H1 (cell line): ENCODE results near the gene SEMA6A. TPM values are rescaled to one million over a fixed set of nuclear protein-coding genes. Genes with fewer than 3 reads are reported as not detected.

ENCODE experiments used
- CTCF ChIA-PET: fragments of 300-600 bp; sonication (Branson Sonifier 250); formaldehyde crosslinking; loops from one replicate; lab custom pipeline; 2021; ENCODE audit not compliant: partially characterized antibody; lab: Charles Lee
- POLR2A ChIA-PET: fragments of 300-600 bp; sonication (Branson Sonifier 250); formaldehyde crosslinking; loops from one replicate; lab custom pipeline; 2021; ENCODE audit warnings: inconsistent platforms; ENCODE audit not compliant: partially characterized antibody; lab: Charles Lee
- DNase-seq, 2 experiments: peaks; one replicate each; pipeline versions ENCODE4 v3.0.0 to v3.0.0-alpha.2; 2010 to 2022; ENCODE audit warnings: low spot score in 2 of 2, low read depth in 1 of 2, mixed read lengths in 1 of 2
- FAIRE-seq: peaks from 2 replicates; lab custom pipeline; 2011; peaks lifted over from hg19 to GRCh38; lab: Jason Lieb, UNC
- H2AFZ ChIP-seq: 2 replicates; pipeline ENCODE4 v1.8.1; 2012; ENCODE audit warnings: low read length, inconsistent platforms
- H2AK5ac ChIP-seq: 2 replicates; pipeline ENCODE4 v1.6.1; 2013; ENCODE audit warnings: low read depth, low read length
- H2BK120ac ChIP-seq: replicated peaks from 2 replicates; pipeline ENCODE3; 2013; ENCODE audit warnings: low read depth, low read length, inconsistent platforms
- H2BK12ac ChIP-seq: 2 replicates; pipeline ENCODE4 v1.6.1; 2013; ENCODE audit warnings: low read depth, low read length
- H2BK15ac ChIP-seq: 2 replicates; pipeline ENCODE4 v1.6.1; 2013; ENCODE audit warnings: low read length
- H2BK20ac ChIP-seq: 2 replicates; pipeline ENCODE4 v1.6.1; 2013; ENCODE audit warnings: low read length
- H2BK5ac ChIP-seq: 2 replicates; pipeline ENCODE4 v1.6.1; 2013; ENCODE audit warnings: low read depth, low read length
- H3K14ac ChIP-seq: 2 replicates; pipeline ENCODE4 v1.6.1; 2013; ENCODE audit warnings: inconsistent platforms; ENCODE audit not compliant: insufficient read length
- H3K18ac ChIP-seq: 2 replicates; pipeline ENCODE4 v1.6.1; 2013; ENCODE audit warnings: low read length; ENCODE audit errors: extremely low read depth
- H3K23ac ChIP-seq: 2 replicates; pipeline ENCODE4 v1.6.1; 2013; ENCODE audit warnings: inconsistent platforms; ENCODE audit not compliant: insufficient read length
- H3K23me2 ChIP-seq: 2 replicates; pipeline ENCODE4 v1.6.1; 2013; ENCODE audit warnings: low read depth, low read length
- H3K27ac ChIP-seq: 2 replicates; pipeline ENCODE4 v1.6.1; 2011; ENCODE audit warnings: low read depth, low read length, inconsistent platforms
- H3K27me3 ChIP-seq, 4 experiments: replicated peaks in 1 of 4; 1 replicate in 1 of 4; 2 replicates in 3 of 4; pipeline versions ENCODE4 v1.6.1 to v1.8.1; 2011 to 2013; ENCODE audit warnings: low read length in 3 of 4, mild to moderate bottlenecking in 3 of 4, inconsistent platforms in 2 of 4, mixed read lengths in 2 of 4, moderate library complexity in 1 of 4; ENCODE audit not compliant: control insufficient read depth in 3 of 4, insufficient read depth in 3 of 4; ENCODE audit errors: extremely low read depth in 1 of 4
- H3K36me3 ChIP-seq, 4 experiments: 2 replicates each; pipeline versions ENCODE4 v1.6.1 to v1.8.1; 2011 to 2013; ENCODE audit warnings: mild to moderate bottlenecking in 4 of 4, low read length in 3 of 4, moderate library complexity in 2 of 4, control low read depth in 1 of 4, inconsistent platforms in 1 of 4; ENCODE audit not compliant: insufficient read depth in 4 of 4, control insufficient read depth in 2 of 4
- H3K4ac ChIP-seq: replicated peaks from 2 replicates; pipeline ENCODE3; 2013; ENCODE audit warnings: low read length, low read depth, mixed read lengths, inconsistent platforms; ENCODE audit not compliant: insufficient read length
- H3K4me1 ChIP-seq, 4 experiments: replicated peaks in 1 of 4; 1 replicate in 1 of 4; 2 replicates in 3 of 4; pipeline versions ENCODE4 v1.6.1 to v1.8.1; 2011 to 2013; ENCODE audit warnings: low read length in 3 of 4, inconsistent platforms in 2 of 4, mixed read lengths in 1 of 4; ENCODE audit not compliant: insufficient read depth in 4 of 4, control insufficient read depth in 3 of 4
- H3K4me2 ChIP-seq, 2 experiments: 2 replicates each; pipeline versions ENCODE4 v1.6.1 to v1.8.1; 2011 to 2013; ENCODE audit warnings: low read depth in 2 of 2, low read length in 2 of 2, control low read depth in 1 of 2, inconsistent platforms in 1 of 2, mild to moderate bottlenecking in 1 of 2; ENCODE audit not compliant: insufficient read depth in 1 of 2
- H3K4me3 ChIP-seq, 4 experiments: fragments of 200-600, 300-600 bp in 1 of 4; sonication (generic), shearing (Covaris generic), sonication (Bioruptor Twin) in 1 of 4; 2 replicates each; pipeline versions ENCODE4 v1.5.1 to v1.8.1; 2011 to 2016; ENCODE audit warnings: low read length in 4 of 4, low read depth in 3 of 4, control low read depth in 2 of 4, inconsistent platforms in 2 of 4, mild to moderate bottlenecking in 2 of 4, mixed read lengths in 1 of 4, moderate library complexity in 1 of 4; ENCODE audit not compliant: insufficient read depth in 2 of 4; ENCODE audit errors: extremely low read depth in 1 of 4
- H3K56ac ChIP-seq: replicated peaks from 2 replicates; pipeline ENCODE3; 2013; ENCODE audit warnings: low read depth, mild to moderate bottlenecking, mixed read lengths, low read length, inconsistent platforms; ENCODE audit not compliant: insufficient read length
- H3K79me1 ChIP-seq: 2 replicates; pipeline ENCODE4 v1.6.1; 2013; ENCODE audit warnings: low read depth, low read length, control low read depth
- H3K79me2 ChIP-seq, 2 experiments: 2 replicates each; pipeline versions ENCODE4 v1.6.1 to v1.8.1; 2012 to 2013; ENCODE audit warnings: low read length in 2 of 2, mild to moderate bottlenecking in 2 of 2, inconsistent platforms in 1 of 2; ENCODE audit not compliant: insufficient read depth in 2 of 2, control insufficient read depth in 1 of 2
- H3K9ac ChIP-seq, 4 experiments: replicated peaks in 1 of 4; 1 replicate in 1 of 4; 2 replicates in 3 of 4; pipeline versions ENCODE4 v1.6.1 to v1.8.1; 2011 to 2013; ENCODE audit warnings: low read depth in 3 of 4, low read length in 3 of 4, control low read depth in 2 of 4, mild to moderate bottlenecking in 2 of 4, moderate library complexity in 2 of 4, inconsistent platforms in 1 of 4; ENCODE audit errors: extremely low read depth in 1 of 4
- H3K9me3 ChIP-seq, 2 experiments: 2 replicates each; pipeline versions ENCODE4 v1.6.1 to v1.8.1; 2012 to 2013; ENCODE audit warnings: mild to moderate bottlenecking in 2 of 2, moderate library complexity in 2 of 2, control low read depth in 1 of 2, inconsistent platforms in 1 of 2, low read depth in 1 of 2, low read length in 1 of 2, mixed read lengths in 1 of 2; ENCODE audit not compliant: insufficient read depth in 2 of 2
- H4K20me1 ChIP-seq, 2 experiments: replicated peaks in 1 of 2; 2 replicates each; pipeline versions ENCODE3 to v1.8.1; 2011 to 2013; ENCODE audit warnings: inconsistent platforms in 2 of 2, low read length in 2 of 2, mild to moderate bottlenecking in 1 of 2; ENCODE audit not compliant: insufficient read depth in 2 of 2, control insufficient read depth in 1 of 2
- H4K5ac ChIP-seq: 2 replicates; pipeline ENCODE4 v1.6.1; 2013; ENCODE audit warnings: low read length, low read depth, mixed read lengths, inconsistent platforms; ENCODE audit not compliant: insufficient read length
- H4K8ac ChIP-seq: 2 replicates; pipeline ENCODE4 v1.8.0; 2013; ENCODE audit warnings: mild to moderate bottlenecking, moderate library complexity, low read length, inconsistent platforms; ENCODE audit not compliant: insufficient read depth; ENCODE audit errors: extremely low read depth
- H4K91ac ChIP-seq: replicated peaks from 2 replicates; pipeline ENCODE3; 2013; ENCODE audit warnings: low read length, mixed read lengths, inconsistent platforms; ENCODE audit not compliant: insufficient read length
- ATF2 ChIP-seq: IDR thresholded peaks from 2 replicates; pipeline ENCODE4 v1.6.1; 2012; ENCODE audit warnings: low read length, inconsistent platforms
- BRCA1 ChIP-seq: IDR thresholded peaks from 2 replicates; pipeline ENCODE4 v1.6.1; 2012; ENCODE audit warnings: low read depth, low read length, improper control_type of control experiment
- CBX5 ChIP-seq: fragments of 300-800, 300-1000 bp; sonication (generic); IDR thresholded peaks from 2 replicates; pipeline ENCODE4 v1.7.1; 2016; ENCODE audit warnings: antibody characterized with exemption, low read length, low read depth
- CBX8 ChIP-seq: fragments of 300-800, 300-1000 bp; sonication (generic); IDR thresholded peaks from 2 replicates; pipeline ENCODE4 v1.7.1; 2016; ENCODE audit warnings: low read depth, low read length, borderline replicate concordance
- EGR1 ChIP-seq: IDR thresholded peaks from 2 replicates; pipeline ENCODE4 v1.6.1; 2011; ENCODE audit warnings: low read depth, low read length, borderline replicate concordance
- KDM4A ChIP-seq: IDR thresholded peaks from one replicate; pipeline ENCODE4 v1.7.1; 2012; ENCODE audit warnings: low read depth, mild to moderate bottlenecking, moderate library complexity, low read length, inconsistent platforms; ENCODE audit not compliant: severe bottlenecking
- POU5F1 ChIP-seq: IDR thresholded peaks from 2 replicates; pipeline ENCODE4 v1.6.1; 2011; ENCODE audit warnings: low read depth, mild to moderate bottlenecking, low read length, moderate library complexity
- SP2 ChIP-seq: IDR thresholded peaks from 2 replicates; pipeline ENCODE4 v1.6.1; 2012; ENCODE audit warnings: mild to moderate bottlenecking, low read length, inconsistent platforms
- ZNF274 ChIP-seq: IDR thresholded peaks from 2 replicates; pipeline ENCODE4 v1.7.0; 2012; ENCODE audit warnings: low read length, borderline replicate concordance; ENCODE audit errors: extremely low read depth
- WGBS, 2 experiments: shearing (Covaris generic) in 1 of 2; methylation state at CpG; one replicate each; pipeline versions ENCODE4 v1.1.6 to v1.1.7; 2013 to 2015; ENCODE audit warnings: low lambda C conversion rate in 2 of 2, mixed read lengths in 2 of 2, inconsistent platforms in 1 of 2, low coverage in 1 of 2, missing lambda C conversion rate in 1 of 2; ENCODE audit not compliant: insufficient replicate concordance in 2 of 2, insufficient coverage in 1 of 2, insufficient read length in 1 of 2; ENCODE audit errors: extremely low coverage in 1 of 2, missing lambda C conversion rate in 1 of 2; 5-methylcytosine and 5-hydroxymethylcytosine counted together
- polyA plus RNA-seq, 7 experiments: library from polyadenylated mRNA; depleted of rRNA in 3 of 7; stranded (reverse) in 5 of 7; unstranded in 2 of 7; fragments of >200 nt in 5 of 7; fragments of 200-250 nt in 2 of 7; gene quantifications; 1 replicate in 5 of 7; 2 replicates in 1 of 7; 4 replicates in 1 of 7; pipeline versions ENCODE4 v1.2.1 to v1.2.3, GENCODE V29; 2011 to 2013; ENCODE audit warnings: missing spikeins in 2 of 7, mixed read lengths in 2 of 7
- total RNA-seq: library from RNA; stranded (reverse); fragmentation: NEBNext Ultra II Directional; extraction: Animal tissue kit (Norgen Biotek cat#: 25700); gene quantifications from 2 replicates; pipeline ENCODE4 v1.2.1, GENCODE V29; 2021

SEMA6A gene
- total and polyA plus RNA-seq, 2 of the 8 experiments (the other 6 are each of a cell fraction or from before 2014, with no cell fraction given): 78.3 to 277 TPM

GRCh38 chr5:116572350-116573278, 2.0 kb downstream of the SEMA6A start:
- H3K4me2 ChIP-seq: peak overlapping the region; percentile 80 to 86
- H3K36me3 ChIP-seq: peaks cover 0 to 41% (median 0%) of the 10 kb centered on the region in 4 experiments; a peak in 1 of 8 replicates
- ChIA-PET POLR2A (interaction anchor here (0.8 to 1.7 kb wide), 8 partner anchors 7 to 530 kb away, joined by 3 to 9 read pairs (median 3); no protein-coding TSS in a partner anchor), CTCF (interaction anchor here (0.6 to 2.3 kb wide), 5 partner anchors 8 to 1868 kb away, joined by 3 to 13 read pairs (median 3); no protein-coding TSS in a partner anchor)
- peak overlapping the region; percentile 82 to 91 (median 84) for H3K9ac ChIP-seq
- H3K56ac ChIP-seq: peak overlapping the region; percentile 90
- peak overlapping the region; percentile 17 for H4K8ac ChIP-seq
- H3K79me1 ChIP-seq: no peaks in the 10 kb centered on the region; the same call in 1 of the 2 replicates
- no peak overlapping the region for H2BK20ac ChIP-seq
- H3K18ac ChIP-seq: peak overlapping the region; percentile 96
- H2BK120ac ChIP-seq: no peak overlapping the region
- H2AK5ac ChIP-seq: no peak overlapping the region
- no peak overlapping the region for H3K14ac ChIP-seq
- H2BK12ac ChIP-seq: peak overlapping the region; percentile 56; the same call in 1 of the 2 replicates
- peaks cover 11% of the 10 kb centered on the region for H3K23me2 ChIP-seq
- 1% methylated on average over 33 of the region's 54 CpGs; no CpG with 5 or more reads in 1 of the 2 experiments for WGBS, 2 experiments
- no peak overlapping the region for H2AFZ ChIP-seq
- peak overlapping the region; percentile 95 for H2BK5ac ChIP-seq
- no peak for FAIRE-seq
- peak in 1 of 2 experiments; percentile 64 for DNase-seq
- peaks cover 26 to 33% of the 10 kb centered on the region in 2 experiments for H4K20me1 ChIP-seq
- peaks cover 0 to 17% (median 13%) of the 10 kb centered on the region in 4 experiments; a peak in 6 of 7 replicates for H3K4me1 ChIP-seq
- peak overlapping the region; percentile 90 for H4K5ac ChIP-seq
- no peak overlapping the region for H2BK15ac ChIP-seq
- H4K91ac ChIP-seq: peak overlapping the region; percentile 96
- H3K9me3 ChIP-seq: no peaks in the 10 kb centered on the region
- H3K23ac ChIP-seq: no peak overlapping the region
- peak overlapping the region; percentile 94 for H3K4ac ChIP-seq
- peaks cover 66 to 74% of the 10 kb centered on the region in 2 experiments for H3K79me2 ChIP-seq
- no peaks in the 10 kb centered on the region for H3K27me3 ChIP-seq
- H3K4me3 ChIP-seq: peak overlapping the region; percentile 86 to 97 (median 90)
- peak overlapping the region; percentile 76 for H3K27ac ChIP-seq
- TF ChIP-seq KDM4A (no peak), POU5F1 (no peak), SP2 (no peak), EGR1 (no peak), CBX5 (no peak), ZNF274 (no peak), ATF2 (no peak; the same call in 1 of the 2 replicates), CBX8 (no peak), BRCA1 (no peak)
